ENCODE measurements around the gene RARS1.

Gene RARS1

DNA sequence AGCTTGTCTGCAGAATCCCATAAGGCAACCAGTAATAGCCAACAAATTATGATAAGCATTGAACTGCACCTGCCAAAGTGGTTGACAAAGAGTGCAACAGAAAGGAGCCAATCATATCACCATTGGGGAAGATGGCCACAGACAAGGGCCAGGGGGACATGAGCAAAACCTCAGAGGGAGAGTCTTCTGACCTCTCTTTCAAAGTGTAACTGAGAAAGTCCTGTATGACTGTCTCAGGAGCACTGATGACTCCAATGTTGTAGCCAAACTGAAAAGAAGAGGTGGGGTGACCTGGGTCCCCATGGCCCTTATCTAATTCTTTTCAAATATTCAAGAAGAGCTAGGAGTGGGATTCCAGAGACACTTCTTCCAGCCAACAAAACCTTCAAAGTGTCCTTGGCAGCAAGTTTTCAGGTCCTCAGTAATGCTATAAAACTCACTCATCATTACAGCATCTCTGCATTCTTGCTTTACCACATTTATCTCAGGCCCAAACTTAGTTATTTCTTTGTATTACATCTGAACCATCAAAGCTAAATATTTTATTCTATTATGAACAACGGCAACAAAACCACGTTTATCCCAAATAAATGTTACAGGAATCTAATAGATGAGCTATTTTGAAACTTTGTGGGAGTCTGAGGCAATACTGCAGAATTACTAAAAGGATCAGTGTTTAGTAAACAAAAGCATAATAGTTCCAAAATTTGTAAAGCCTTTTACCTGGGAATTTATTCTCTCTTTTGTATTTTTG is 67.3 kb downstream of the RARS1 start:
- no peak for DNase-seq (ENCODE audit: low read depth in 3 of 3, low spot score in 1 of 3)

DNA sequence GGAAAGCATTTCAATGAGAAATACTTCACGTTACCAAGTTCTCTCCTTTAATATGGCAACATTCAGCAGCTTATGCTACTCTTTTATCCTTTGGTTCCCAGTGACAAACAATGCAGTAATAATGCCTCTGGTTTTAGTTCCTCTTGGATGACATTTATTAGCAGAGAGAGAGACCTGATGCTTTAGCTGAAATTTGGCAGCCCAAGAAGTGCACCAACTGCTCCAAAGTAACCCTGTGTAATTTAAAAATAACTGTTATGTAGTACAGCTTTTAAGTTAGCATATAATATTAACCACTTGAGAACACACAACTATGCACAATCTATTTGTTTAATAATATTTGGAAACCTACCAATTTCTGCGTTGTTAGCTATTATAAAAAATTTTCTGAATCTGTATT is 71.1 kb downstream of the RARS1 start:
- no peak for DNase-seq (ENCODE audit: low read depth in 3 of 3, low spot score in 1 of 3)

DNA sequence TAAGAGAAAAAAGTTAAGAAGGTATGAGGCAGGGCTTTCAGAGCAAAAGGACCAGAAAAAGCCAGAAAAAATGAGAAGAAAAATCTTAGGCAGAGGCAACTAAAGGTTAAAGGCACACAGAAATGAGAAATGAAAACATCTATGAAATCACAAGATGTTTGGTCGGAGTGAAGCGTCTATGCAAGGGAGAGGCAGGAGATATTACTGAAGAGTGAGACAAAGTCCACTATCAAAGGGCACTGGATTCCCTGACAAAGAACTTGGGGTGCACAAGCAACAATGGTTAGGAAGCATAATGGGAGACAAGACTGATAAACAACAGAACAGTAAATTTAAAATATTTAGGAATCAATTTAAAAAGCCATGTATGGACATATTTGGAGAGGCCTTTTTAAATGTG is 76.0 kb downstream of the RARS1 start:
- no peak for DNase-seq (ENCODE audit: low read depth in 3 of 3, low spot score in 1 of 3)

DNA sequence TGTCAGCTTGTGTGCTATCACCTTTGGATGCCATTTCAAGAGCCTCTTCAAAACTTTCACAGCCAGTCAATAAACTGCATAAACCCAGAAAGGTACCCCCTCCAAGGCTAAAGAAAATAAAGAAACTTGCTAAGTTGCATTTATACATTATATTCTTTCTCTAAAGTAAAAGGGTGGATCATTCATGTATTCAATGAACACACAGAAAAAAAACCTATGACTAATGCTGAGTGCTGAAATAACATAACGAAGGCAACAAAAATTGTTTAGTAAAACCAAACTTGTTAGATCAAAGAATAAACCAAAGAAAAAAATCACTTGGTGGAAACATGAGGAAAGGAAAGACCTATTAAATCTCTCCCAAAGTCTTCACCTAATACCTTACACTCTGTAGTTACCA is 77.7 kb downstream of the RARS1 start:
- DNase-seq (ENCODE audit: low read depth in 3 of 3, low spot score in 1 of 3): no peak

DNA sequence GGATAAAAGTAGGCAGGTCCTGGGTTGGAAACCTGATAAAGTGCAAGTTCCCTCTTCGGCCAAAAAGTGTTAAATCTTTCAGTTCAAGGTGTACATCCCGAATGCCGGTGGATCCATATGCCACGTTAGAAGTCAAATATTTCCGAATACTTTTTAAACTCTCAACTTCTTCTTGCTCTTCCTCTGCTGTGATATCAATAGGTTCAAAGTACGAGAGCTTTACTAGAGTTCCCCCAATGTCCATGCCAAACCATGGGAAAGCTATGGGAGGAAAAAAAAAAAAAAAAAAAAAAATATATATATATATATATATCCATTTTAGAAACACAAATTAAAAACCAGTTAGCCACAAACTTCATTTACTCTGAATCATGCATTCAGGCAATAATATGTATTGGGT is 82.5 kb downstream of the RARS1 start:
- DNase-seq (ENCODE audit: low read depth in 3 of 3, low spot score in 1 of 3): no peak
